Sigmoid colon (tissue), 7 donors: ENCODE data around the gene RAB3A. TPM values are rescaled to one million over a fixed set of nuclear protein-coding genes. Genes with fewer than 3 reads are reported as not detected.

Experiments used
- DNase-seq: peaks from one replicate; pipeline ENCODE4 v3.0.0-alpha.2; 2019
- H3K27ac ChIP-seq, 4 donors: fragments of 200-600 bp; sonication (generic); one replicate each; pipeline ENCODE4 v1.5.1; 2016 to 2019; ENCODE audit warnings: mild to moderate bottlenecking in 1 of 4
- H3K27me3 ChIP-seq, 3 donors: fragments of 200-600 bp; sonication (generic); one replicate each; pipeline ENCODE4 v1.5.1; 2019; ENCODE audit warnings: mild to moderate bottlenecking in 1 of 3
- H3K36me3 ChIP-seq, 4 donors: fragments of 200-600 bp; sonication (generic); one replicate each; pipeline ENCODE4 v1.5.1; 2016 to 2019
- H3K4me1 ChIP-seq, 4 donors: fragments of 200-600 bp; sonication (generic); one replicate each; pipeline ENCODE4 v1.5.1; 2017 to 2019
- H3K4me3 ChIP-seq, 4 donors: fragments of 200-600 bp; sonication (generic); one replicate each; pipeline ENCODE4 v1.5.1; 2017 to 2019; ENCODE audit warnings: mild to moderate bottlenecking in 2 of 4, moderate library complexity in 1 of 4
- H3K9me3 ChIP-seq, 4 donors: fragments of 200-600 bp in 3 of 4; sonication (generic) in 3 of 4; one replicate each; pipeline versions ENCODE4 v1.5.1 to v1.6.1; 2013 to 2019
- EP300 ChIP-seq, 4 donors: sonication (generic); formaldehyde crosslinking; IDR thresholded peaks; one replicate each; pipeline ENCODE4 v1.6.1; 2017; ENCODE audit warnings: antibody characterized with exemption in 4 of 4
- POLR2A ChIP-seq, 2 donors: fragments of 450-650 bp; IDR thresholded peaks; one replicate each; pipeline ENCODE4 v1.6.1; 2016; ENCODE audit warnings: antibody characterized with exemption in 2 of 2, mild to moderate bottlenecking in 2 of 2, moderate library complexity in 2 of 2
- POLR2AphosphoS5 ChIP-seq, 4 donors: sonication (generic); formaldehyde crosslinking; IDR thresholded peaks; one replicate each; pipeline ENCODE4 v1.6.1; 2017; ENCODE audit warnings: antibody characterized with exemption in 4 of 4
- WGBS, 2 donors: extraction: QIAGEN DNeasy Blood & Tissue Kit; methylation state at CpG; one replicate each; pipeline ENCODE4 v1.1.7; 2013; 5-methylcytosine and 5-hydroxymethylcytosine counted together
- intact Hi-C: fragments of 100-400 bp; cut with DNase I; formaldehyde crosslinking; loops from one replicate; pipeline ENCODE4 v1.15.1; 2023
- polyA plus RNA-seq, 3 donors: library from polyadenylated mRNA; stranded (reverse); fragments of 200-250 nt; gene quantifications; one replicate each; pipeline ENCODE4 v1.2.3, GENCODE V29; 2013
- total RNA-seq, 4 donors: library from RNA; depleted of rRNA; stranded (reverse); fragments of >200 nt; gene quantifications; one replicate each; pipeline ENCODE4 v1.1.0, GENCODE V29; 2016
- TF ChIP-seq, protein P1 (sequence below), 4 experiments: fragments of 450-650 bp in 3 of 4; fragments of 200-600 bp in 1 of 4; IDR thresholded peaks; one replicate each; pipeline ENCODE4 v1.5.1; 2016 to 2019; ENCODE audit warnings: antibody characterized with exemption in 4 of 4, mild to moderate bottlenecking in 3 of 4, moderate library complexity in 2 of 4
- donor health status: healthy with polysubstance abuse.
- donor health status: Bipolar disorder and iron deficiency.
- donor health status: healthy.

The RAB3A gene
- total and polyA plus RNA-seq, 7 donors: 0.66 to 4.8 (median 2.2) TPM

DNA sequence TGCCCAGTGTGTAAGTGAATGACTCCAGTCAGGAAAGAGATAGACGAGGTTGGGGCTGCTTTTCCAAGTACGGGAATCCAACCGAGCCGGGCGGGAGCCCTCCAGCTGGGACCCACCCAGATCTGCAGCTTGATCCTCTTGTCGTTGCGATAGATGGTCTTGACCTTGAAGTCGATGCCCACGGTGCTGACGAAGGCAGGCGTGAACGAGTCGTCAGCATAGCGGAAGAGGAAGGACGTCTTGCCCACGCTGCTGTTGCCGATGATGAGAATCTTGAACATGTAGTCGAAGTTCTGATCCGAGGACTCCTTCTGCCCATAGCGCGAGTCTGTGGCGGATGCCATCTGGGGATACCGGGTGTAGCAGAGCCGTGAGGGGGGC, 1.5 kb downstream of the RAB3A start:
- TF ChIP-seq POLR2AphosphoS5 (IDR thresholded peaks at IDR 0.05) (no peak), POLR2A (IDR thresholded peaks at IDR 0.05) (no peak), EP300 (IDR thresholded peaks at IDR 0.05) (no peak)
- TF ChIP-seq, protein P1, sequence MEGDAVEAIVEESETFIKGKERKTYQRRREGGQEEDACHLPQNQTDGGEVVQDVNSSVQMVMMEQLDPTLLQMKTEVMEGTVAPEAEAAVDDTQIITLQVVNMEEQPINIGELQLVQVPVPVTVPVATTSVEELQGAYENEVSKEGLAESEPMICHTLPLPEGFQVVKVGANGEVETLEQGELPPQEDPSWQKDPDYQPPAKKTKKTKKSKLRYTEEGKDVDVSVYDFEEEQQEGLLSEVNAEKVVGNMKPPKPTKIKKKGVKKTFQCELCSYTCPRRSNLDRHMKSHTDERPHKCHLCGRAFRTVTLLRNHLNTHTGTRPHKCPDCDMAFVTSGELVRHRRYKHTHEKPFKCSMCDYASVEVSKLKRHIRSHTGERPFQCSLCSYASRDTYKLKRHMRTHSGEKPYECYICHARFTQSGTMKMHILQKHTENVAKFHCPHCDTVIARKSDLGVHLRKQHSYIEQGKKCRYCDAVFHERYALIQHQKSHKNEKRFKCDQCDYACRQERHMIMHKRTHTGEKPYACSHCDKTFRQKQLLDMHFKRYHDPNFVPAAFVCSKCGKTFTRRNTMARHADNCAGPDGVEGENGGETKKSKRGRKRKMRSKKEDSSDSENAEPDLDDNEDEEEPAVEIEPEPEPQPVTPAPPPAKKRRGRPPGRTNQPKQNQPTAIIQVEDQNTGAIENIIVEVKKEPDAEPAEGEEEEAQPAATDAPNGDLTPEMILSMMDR (IDR thresholded peaks at IDR 0.05): no peak
- H3K36me3 ChIP-seq: peaks cover 0 to 40% (median 5%) of the 10 kb centered on the region in 4 donors
- no peaks in the 10 kb centered on the region for H3K27me3 ChIP-seq
- intact Hi-C loops: no loop called here
- H3K4me3 ChIP-seq: peak overlapping the region in 1 of 4 donors; percentile 75
- H3K27ac ChIP-seq: peak overlapping the region in 2 of 4 donors; percentile 18 to 83
- no peak for DNase-seq
- no peaks in the 10 kb centered on the region for H3K9me3 ChIP-seq
- H3K4me1 ChIP-seq: peaks cover 0 to 30% (median 24%) of the 10 kb centered on the region in 4 donors
- 90 to 91% methylated on average over 24 of the region's 24 CpGs for WGBS, 2 donors

GRCh38 chr19:18198374-18198773, 5.5 kb downstream of the RAB3A start:
- Histone ChIP-seq H3K36me3 (peaks cover 0 to 59% (median 8%) of the 10 kb centered on the region in 4 donors), H3K9me3 (no peaks in the 10 kb centered on the region), H3K4me1 (peaks cover 0 to 31% (median 30%) of the 10 kb centered on the region in 4 donors), H3K27ac (no peak overlapping the region), H3K27me3 (no peaks in the 10 kb centered on the region), H3K4me3 (no peak overlapping the region)
- 93 to 94% methylated on average over 6 of the region's 6 CpGs for whole genome bisulfite sequencing, 2 donors
- no peak for TF ChIP-seq POLR2AphosphoS5 (IDR thresholded peaks at IDR 0.05)
- TF ChIP-seq POLR2A (IDR thresholded peaks at IDR 0.05): no peak
- TF ChIP-seq, protein P1 (IDR thresholded peaks at IDR 0.05): no peak
- TF ChIP-seq EP300 (IDR thresholded peaks at IDR 0.05): no peak
- no peak for DNase-seq
- intact Hi-C loops: no loop called here

DNA sequence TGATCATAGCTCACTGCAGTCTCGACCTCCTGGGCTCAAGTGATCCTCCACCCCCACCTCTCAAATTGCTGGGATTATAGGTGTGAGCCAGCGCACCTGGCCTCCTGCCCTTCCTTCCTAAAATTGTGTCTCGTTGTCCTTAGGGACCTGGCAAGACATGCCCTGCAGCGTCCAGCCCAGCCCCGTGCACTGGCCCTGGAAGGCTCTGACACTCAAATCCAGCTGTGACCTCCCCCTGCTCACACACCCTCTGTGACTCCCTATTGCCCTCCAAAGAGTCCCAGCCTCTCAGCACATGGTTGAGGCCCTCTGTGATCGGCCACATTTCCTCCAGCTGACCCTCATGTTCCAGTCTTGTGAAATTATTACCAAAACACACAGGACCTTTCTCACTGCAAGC, 5.9 kb downstream of the RAB3A start:
- H3K4me3 ChIP-seq: no peak overlapping the region
- H3K36me3 ChIP-seq: peaks cover 0 to 59% (median 8%) of the 10 kb centered on the region in 4 donors
- no peak for DNase-seq
- H3K4me1 ChIP-seq: peaks cover 0 to 27% (median 26%) of the 10 kb centered on the region in 4 donors
- no peaks in the 10 kb centered on the region for H3K27me3 ChIP-seq
- TF ChIP-seq EP300 (IDR thresholded peaks at IDR 0.05) (no peak), POLR2A (IDR thresholded peaks at IDR 0.05) (no peak), POLR2AphosphoS5 (IDR thresholded peaks at IDR 0.05) (no peak)
- TF ChIP-seq, protein P1 (IDR thresholded peaks at IDR 0.05): no peak
- 75 to 78% methylated on average over 6 of the region's 6 CpGs for WGBS, 2 donors
- H3K27ac ChIP-seq: no peak overlapping the region
- no peaks in the 10 kb centered on the region for H3K9me3 ChIP-seq
- intact Hi-C loops: no loop called here

DNA sequence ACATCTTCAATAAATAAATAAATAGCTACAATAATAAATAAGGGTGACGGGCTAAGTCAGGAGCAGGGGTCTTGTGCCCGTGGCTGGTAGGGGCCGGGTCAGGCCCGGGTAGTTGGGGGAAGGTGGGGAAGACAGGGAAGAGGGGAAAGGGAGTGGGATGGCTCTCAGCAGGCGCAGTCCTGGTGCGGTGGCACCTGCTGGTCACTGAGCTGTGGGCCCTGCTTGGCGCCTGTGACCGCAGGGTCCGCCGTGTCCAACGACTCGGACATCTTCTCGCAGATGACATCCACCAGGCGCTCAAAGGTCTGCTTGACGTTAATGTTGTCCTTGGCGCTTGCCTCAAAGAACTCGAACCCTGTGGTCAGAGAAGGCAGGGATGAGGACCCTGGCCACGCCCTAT, 6.5 kb downstream of the RAB3A start:
- WGBS, 2 donors: 92 to 95% methylated on average over 18 of the region's 18 CpGs
- no peak overlapping the region for H3K4me3 ChIP-seq
- H3K27me3 ChIP-seq: no peaks in the 10 kb centered on the region
- no peak for TF ChIP-seq POLR2AphosphoS5 (IDR thresholded peaks at IDR 0.05)
- no peak for DNase-seq
- intact Hi-C loops: no loop called here
- H3K4me1 ChIP-seq: peaks cover 0 to 22% (median 19%) of the 10 kb centered on the region in 4 donors
- peaks cover 0 to 58% (median 8%) of the 10 kb centered on the region in 4 donors for H3K36me3 ChIP-seq
- no peaks in the 10 kb centered on the region for H3K9me3 ChIP-seq
- H3K27ac ChIP-seq: peak overlapping the region in 1 of 4 donors; percentile 7

DNA sequence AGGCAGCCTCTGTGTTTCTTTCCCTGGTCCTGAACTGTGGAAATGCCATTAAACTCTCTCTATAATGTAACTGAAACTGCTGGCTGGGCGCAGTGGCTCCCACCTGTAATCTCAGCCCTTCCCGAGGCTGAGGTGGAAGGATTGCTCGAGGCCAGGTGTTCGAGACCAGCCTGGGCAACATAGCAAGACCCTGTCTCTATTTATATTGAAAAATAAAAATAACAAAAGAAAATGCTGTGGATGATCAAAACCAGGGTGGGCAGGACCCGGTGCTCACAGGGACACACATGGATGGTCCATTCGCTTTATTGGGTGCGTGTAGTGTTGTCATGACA, 7.4 kb downstream of the RAB3A start:
- no peaks in the 10 kb centered on the region for H3K27me3 ChIP-seq
- DNase-seq: no peak
- H3K4me1 ChIP-seq: peaks cover 0 to 30% (median 23%) of the 10 kb centered on the region in 4 donors
- no peaks in the 10 kb centered on the region for H3K9me3 ChIP-seq
- TF ChIP-seq, protein P1 (IDR thresholded peaks at IDR 0.05): no peak
- no peak for TF ChIP-seq POLR2AphosphoS5 (IDR thresholded peaks at IDR 0.05)
- no peak for TF ChIP-seq POLR2A (IDR thresholded peaks at IDR 0.05)
- no peak for TF ChIP-seq EP300 (IDR thresholded peaks at IDR 0.05)
- no peak overlapping the region for H3K4me3 ChIP-seq
- H3K27ac ChIP-seq: peak overlapping the region in 3 of 4 donors; percentile 94 to 98 (median 98)
- peaks cover 0 to 50% (median 8%) of the 10 kb centered on the region in 4 donors for H3K36me3 ChIP-seq
- 82 to 93% methylated on average over 7 of the region's 7 CpGs for WGBS, 2 donors
- intact Hi-C loops: no loop called here
